Eye (tissue), 1 donor: ENCODE data around the gene ANKMY1.
A peak's percentile ranks its signal among the peaks of the same experiment; 100 is the strongest.

Experiments
- DNase-seq: peaks from one replicate; pipeline ENCODE4 v3.0.0-alpha.2; 2015

The ANKMY1 gene

GRCh38 chr2:240594511-240595380, 37.0 kb upstream of the ANKMY1 start:
- DNase-seq, result no peak

GRCh38 chr2:240593703-240594451, 36.1 kb upstream of the ANKMY1 start:
- DNase-seq, result no peak

DNA sequence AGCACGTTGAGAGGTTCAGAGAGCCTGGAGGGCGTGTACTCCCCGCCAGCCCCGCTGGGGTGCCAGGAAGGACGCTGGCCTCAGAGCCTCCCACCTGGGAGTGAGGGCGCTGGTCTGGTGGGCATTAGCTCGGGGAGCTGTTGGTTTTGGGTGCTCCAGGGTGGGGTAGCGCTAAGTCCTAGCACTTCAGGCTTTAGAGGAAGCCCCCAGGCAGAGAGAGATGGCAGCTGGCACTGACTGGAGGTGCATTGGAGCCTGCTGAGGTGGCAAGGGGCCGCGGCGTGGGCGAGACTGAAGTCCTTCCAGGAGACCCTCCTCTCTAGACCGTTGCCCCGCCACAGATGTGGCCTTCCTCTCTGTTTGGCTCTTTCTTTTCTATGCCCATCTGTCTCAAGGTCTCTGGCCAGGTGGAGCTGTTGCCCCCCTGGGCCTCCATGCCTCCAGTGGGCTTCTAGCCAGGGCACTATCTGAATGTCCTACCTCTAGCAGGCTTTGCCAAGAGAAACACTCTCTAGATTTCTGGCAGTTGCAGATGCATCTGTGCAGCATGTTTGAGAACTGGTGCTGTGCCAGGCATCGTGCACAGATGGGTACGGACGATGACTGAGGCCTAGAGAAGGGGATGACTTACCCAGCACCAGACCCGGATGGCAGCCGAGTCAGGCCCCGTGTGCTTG, 35.4 kb upstream of the ANKMY1 start:
- DNase-seq, result no peak

DNA sequence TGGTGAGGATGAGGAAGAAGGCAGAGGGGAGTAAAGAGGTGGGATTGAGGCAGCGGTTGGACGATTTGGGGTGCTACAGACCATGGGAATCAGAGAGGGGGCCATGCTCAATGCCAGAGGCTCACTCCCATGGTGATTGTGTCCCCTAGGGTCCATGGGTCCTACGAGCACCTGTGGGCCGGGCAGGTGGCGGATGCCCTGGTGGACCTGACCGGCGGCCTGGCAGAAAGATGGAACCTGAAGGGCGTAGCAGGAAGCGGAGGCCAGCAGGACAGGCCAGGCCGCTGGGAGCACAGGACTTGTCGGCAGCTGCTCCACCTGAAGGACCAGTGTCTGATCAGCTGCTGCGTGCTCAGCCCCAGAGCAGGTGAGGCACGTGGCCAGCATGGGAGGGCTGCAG, 34.0 kb upstream of the ANKMY1 start:
- DNase-seq, result no peak

DNA sequence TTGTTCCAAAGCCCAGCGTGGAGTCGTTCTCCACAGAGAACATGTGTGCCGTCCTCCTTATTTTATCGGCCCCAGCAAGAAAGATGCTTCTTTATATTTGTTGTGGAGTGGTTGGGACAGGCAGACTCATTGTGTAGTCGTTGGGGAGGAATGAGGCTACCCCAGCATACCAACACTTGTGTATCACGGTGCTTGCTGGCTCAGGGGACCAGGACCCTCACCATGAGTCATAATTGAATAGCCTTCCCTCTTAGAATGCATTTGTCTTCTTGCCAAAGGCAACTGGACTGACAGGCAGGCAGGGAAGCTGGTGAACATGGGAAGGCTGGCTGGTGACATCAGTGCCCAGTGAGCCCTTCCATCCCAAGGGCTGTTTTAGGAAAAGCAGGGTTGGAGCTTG, 33.4 kb upstream of the ANKMY1 start:
- DNase-seq, result no peak

- DNase-seq, result no peak
Measured at GRCh38 chr2:240590681-240591111, 32.9 kb upstream of the ANKMY1 start.

GRCh38 chr2:240589850-240590525, 32.2 kb upstream of the ANKMY1 start:
- no peak for DNase-seq

DNA sequence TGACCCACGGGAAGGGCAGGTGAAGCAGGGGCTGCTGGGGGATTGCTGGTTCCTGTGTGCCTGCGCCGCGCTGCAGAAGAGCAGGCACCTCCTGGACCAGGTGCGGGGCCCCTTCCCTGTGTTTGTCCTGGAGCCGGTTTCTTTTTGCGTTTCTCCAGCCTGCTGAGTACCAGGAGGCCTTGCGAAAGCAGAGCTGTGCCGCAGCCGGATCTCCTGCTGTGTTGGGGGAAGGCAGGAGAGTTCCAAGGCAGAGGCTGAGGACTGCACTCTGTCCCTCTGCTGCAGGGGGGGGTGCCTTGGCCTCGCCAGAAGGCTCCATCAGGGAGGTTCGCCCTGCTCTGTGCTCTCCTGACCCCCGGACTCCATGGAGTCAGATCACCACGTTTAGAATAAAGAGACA, 31.6 kb upstream of the ANKMY1 start:
- DNase-seq, result no peak

DNA sequence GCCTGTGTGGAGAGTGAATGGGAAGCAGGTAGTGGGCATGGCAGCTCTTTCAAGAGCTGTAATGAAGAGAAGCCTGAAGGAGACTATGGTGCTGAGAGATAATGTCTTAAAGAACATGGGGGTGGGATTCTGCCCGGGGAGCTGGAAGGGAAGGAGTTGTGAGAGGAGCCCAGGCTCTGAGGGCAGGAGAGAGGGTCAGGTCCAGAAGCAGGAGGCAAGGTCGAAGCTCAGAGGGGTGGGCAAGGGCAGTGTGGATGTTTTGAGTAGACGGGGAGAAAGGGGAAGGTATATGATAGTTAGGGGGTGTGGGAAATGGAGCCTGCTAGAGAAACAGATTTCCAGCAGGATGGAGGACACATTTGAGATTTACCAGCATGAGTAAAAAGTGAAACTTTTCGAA, 30.9 kb upstream of the ANKMY1 start:
- DNase-seq, result no peak

DNA sequence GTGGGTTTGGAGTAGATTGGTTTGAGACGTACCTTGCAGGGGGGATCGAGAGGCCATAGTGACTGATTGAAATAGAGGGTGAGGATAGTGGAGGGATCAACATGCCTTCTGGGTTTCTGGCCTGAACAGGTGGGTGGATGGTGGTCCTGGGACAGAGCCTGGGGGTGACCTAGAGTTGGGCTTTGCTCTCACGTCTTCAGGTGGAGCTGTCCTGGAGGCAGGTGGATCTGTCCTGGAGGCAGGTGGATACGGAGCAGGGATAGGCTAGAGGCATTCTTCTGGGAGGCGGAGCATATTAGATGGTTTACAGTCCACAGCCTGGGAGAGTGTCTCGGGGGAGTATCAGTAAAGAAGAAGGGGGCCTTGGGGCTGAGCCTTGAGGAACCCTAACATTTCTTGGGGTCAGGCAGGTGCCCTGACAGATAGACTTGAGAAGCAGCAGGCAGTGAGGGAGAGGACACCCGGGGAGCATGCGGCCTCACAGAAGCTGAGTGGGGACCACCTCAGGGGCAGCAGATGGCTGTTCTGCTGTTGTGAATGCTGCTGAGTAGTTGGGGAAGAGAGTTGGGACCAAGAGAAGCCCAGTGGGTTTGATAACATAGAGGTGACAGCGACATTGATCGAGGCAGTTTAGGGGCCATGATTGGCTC, 30.3 kb upstream of the ANKMY1 start:
- no peak for DNase-seq

GRCh38 chr2:240586919-240587800, 29.4 kb upstream of the ANKMY1 start:
- DNase-seq, result peak; percentile 55

- peak; percentile 98 for DNase-seq
Measured at GRCh38 chr2:240586198-240586918, 28.6 kb upstream of the ANKMY1 start, which contains the start of gene CAPN10. TSS of gene CAPN10 (plus strand) at chr2:240586734. CDS start at chr2:240586912, 178 bp downstream.

GRCh38 chr2:240585681-240586197, 28.0 kb upstream of the ANKMY1 start:
- DNase-seq, result no peak

GRCh38 chr2:240585101-240585500, 27.3 kb upstream of the ANKMY1 start:
- no peak for DNase-seq

- no peak for DNase-seq
Measured at GRCh38 chr2:240584486-240585031, 26.8 kb upstream of the ANKMY1 start.

- no peak for DNase-seq
Measured at GRCh38 chr2:240583774-240584173, 26.0 kb upstream of the ANKMY1 start.

DNA sequence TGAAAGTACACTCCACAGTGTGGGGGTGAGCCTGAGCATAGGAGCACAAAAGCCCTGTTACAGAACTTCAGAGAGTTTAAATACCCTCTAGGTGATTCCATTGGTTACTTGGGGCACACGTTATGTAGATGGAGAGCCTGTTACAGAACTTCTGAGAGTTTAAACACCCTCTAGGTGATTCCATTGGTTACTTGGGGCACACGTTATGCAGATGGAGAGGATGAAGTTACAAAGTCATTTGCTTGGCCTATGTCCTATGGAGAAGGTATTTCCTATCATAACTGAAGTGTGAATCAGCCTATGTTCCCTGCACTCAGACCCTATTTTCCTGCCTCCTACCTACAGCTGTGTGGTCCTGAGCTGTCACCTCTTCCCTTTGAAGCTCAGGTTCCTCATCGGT, 25.0 kb upstream of the ANKMY1 start:
- DNase-seq, result no peak

DNA sequence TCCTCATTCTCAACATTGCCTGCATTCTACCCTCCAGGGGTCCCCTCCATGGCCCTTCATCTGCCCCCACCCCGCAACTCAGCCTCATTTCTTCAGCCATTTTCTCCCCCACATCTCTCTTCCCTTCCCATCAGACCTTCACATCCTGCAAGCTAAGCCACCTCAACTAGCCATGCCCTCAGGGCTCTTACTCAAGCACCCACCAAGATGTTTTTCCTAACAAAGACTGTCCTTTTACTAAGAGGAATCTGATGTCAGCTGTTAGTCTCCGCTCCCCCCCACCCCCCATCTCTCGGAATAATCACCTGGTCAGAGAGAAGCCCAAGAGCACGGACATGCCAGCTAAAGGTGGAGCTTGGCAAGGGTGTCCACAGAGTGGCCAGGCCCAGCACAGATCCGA, 24.0 kb upstream of the ANKMY1 start:
- no peak for DNase-seq

DNA sequence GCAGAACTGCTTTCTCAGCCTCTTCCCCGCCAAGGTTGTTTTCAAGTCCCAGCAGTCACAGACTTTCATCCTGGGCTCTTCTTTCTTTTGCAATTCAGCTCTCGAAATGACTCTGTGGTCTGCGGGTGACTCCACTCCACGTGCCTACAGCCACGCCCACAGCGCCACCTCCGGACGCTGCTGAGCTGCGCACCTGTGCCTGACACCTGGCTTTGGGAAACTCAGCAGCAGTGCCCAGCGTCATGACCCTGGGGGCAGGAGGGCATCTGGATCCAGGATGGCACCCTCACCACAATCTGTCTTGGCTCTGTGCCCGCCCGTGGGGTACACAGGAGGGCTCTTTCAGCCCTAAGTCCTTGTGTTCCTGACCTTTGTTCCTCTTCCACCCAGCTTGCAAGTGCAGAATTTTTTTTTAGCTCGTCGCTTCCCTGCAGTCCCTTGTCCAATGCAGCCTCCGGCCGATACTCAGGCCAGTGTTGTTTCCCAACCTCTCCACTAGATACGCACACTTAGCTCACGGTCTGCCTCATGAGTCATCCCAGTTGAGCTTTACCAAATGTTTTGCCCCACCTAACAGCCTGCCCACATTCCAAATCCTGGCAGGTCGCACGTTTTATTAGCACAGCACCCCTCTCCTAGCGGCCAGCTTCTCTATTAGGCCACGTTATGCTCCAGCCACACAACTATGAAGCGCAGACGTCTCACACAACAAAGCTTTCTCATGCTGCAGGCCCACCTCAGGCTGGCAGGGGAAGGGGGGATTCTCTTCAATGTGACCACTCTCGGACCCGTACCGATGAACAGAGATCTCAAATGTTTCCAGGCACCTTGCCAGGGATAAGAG, 22.2 kb upstream of the ANKMY1 start:
- no peak for DNase-seq
